Epithelial cell of proximal tubule (primary cell): ENCODE data around the gene REP15. TPM values are rescaled to one million over a fixed set of nuclear protein-coding genes. Genes with fewer than 3 reads are reported as not detected.
"Not testable (repeated sequence)": the region's sequence is repeated elsewhere in the genome, so short reads cannot be mapped to it uniquely, and the experiment has no call there.

ENCODE experiments used
- DNase-seq: peaks from one replicate; pipeline ENCODE4 v3.0.0-alpha.2; 2011; ENCODE audit warnings: low read depth
- H3K4me3 ChIP-seq: 2 replicates; pipeline ENCODE4 v1.5.1; 2011; ENCODE audit warnings: low read depth, mild to moderate bottlenecking, low read length
- total RNA-seq: library from RNA; depleted of rRNA; stranded (reverse); fragments of >200 nt; gene quantifications from 2 replicates; pipeline ENCODE4 v1.2.3, GENCODE V29; 2015
- TF ChIP-seq, protein P1 (sequence below): conservative IDR thresholded peaks from 2 replicates; pipeline ENCODE4 v1.5.1; 2012; ENCODE audit warnings: low read depth, mild to moderate bottlenecking, low read length

The REP15 gene
- total RNA-seq, 1 donor from 2014 or later = not detected

- H3K4me3 ChIP-seq = no peak overlapping the region
- no peak for DNase-seq
- TF ChIP-seq, protein P1, sequence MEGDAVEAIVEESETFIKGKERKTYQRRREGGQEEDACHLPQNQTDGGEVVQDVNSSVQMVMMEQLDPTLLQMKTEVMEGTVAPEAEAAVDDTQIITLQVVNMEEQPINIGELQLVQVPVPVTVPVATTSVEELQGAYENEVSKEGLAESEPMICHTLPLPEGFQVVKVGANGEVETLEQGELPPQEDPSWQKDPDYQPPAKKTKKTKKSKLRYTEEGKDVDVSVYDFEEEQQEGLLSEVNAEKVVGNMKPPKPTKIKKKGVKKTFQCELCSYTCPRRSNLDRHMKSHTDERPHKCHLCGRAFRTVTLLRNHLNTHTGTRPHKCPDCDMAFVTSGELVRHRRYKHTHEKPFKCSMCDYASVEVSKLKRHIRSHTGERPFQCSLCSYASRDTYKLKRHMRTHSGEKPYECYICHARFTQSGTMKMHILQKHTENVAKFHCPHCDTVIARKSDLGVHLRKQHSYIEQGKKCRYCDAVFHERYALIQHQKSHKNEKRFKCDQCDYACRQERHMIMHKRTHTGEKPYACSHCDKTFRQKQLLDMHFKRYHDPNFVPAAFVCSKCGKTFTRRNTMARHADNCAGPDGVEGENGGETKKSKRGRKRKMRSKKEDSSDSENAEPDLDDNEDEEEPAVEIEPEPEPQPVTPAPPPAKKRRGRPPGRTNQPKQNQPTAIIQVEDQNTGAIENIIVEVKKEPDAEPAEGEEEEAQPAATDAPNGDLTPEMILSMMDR = peak; percentile 63
Measured at GRCh38 chr12:27732281-27732680, 36.0 kb downstream of the REP15 start.

- TF ChIP-seq, protein P1 = peak; percentile 95
- H3K4me3 ChIP-seq = no peak overlapping the region
- DNase-seq = no peak
Measured at GRCh38 chr12:27733052-27733656, 36.9 kb downstream of the REP15 start.

GRCh38 chr12:27733791-27734190 is 37.5 kb downstream of the REP15 start:
- H3K4me3 ChIP-seq = no peak overlapping the region
- no peak for DNase-seq
- TF ChIP-seq, protein P1 = no peak

GRCh38 chr12:27734321-27734720 is 38.1 kb downstream of the REP15 start:
- not testable (repeated sequence) for H3K4me3 ChIP-seq, DNase-seq

- no peak overlapping the region for H3K4me3 ChIP-seq
- TF ChIP-seq, protein P1 = no peak
- DNase-seq = no peak
Measured at GRCh38 chr12:27743601-27744000, 47.4 kb downstream of the REP15 start.

- DNase-seq, H3K4me3 ChIP-seq: not testable (repeated sequence)
Measured at GRCh38 chr12:27745734-27746133, 49.5 kb downstream of the REP15 start.

Other genes with a start within 250 kb of the REP15 start
- not detected in 2 replicates for gene SMCO2, start 249.7 kb upstream of the REP15 start, total RNA-seq
- 56.6 and 81.5 TPM in 2 replicates for gene PPFIBP1, start 172.2 kb upstream of the REP15 start, total RNA-seq
- gene MRPS35, start 14.4 kb downstream of the REP15 start, total RNA-seq = 64.8 and 71.0 TPM in 2 replicates
- 16.9 TPM in 2 replicates for gene KLHL42, start 83.8 kb downstream of the REP15 start, total RNA-seq
- gene MANSC4, start 83.8 kb downstream of the REP15 start, total RNA-seq = not detected in 2 replicates